Mesodermal cell (in vitro differentiated cells): ENCODE results near the gene GOSR1.
"Not testable (repeated sequence)": the region's sequence is repeated elsewhere in the genome, so short reads cannot be mapped to it uniquely, and the experiment has no call there.

Experiments
- H3K27ac ChIP-seq: 2 replicates; pipeline ENCODE4 v1.7.0; 2013; ENCODE audit warnings: mild to moderate bottlenecking, low read depth, low read length, moderate library complexity; ENCODE audit not compliant: severe bottlenecking
- H3K36me3 ChIP-seq: 2 replicates; pipeline ENCODE4 v1.7.1; 2013; ENCODE audit warnings: mild to moderate bottlenecking, low read length, moderate library complexity; ENCODE audit not compliant: control insufficient read depth, insufficient read depth
- H3K4me1 ChIP-seq: one replicate; pipeline ENCODE4 v1.7.1; 2013; ENCODE audit warnings: mild to moderate bottlenecking, low read length; ENCODE audit not compliant: insufficient read depth, control insufficient read depth, poor library complexity, severe bottlenecking
- H3K4me3 ChIP-seq: 2 replicates; pipeline ENCODE4 v1.7.0; 2013; ENCODE audit warnings: low read length, control low read depth, mild to moderate bottlenecking; ENCODE audit not compliant: insufficient read depth, poor library complexity, severe bottlenecking; ENCODE audit errors: extremely low read depth
- H3K9me3 ChIP-seq: 2 replicates; pipeline ENCODE4 v1.7.1; 2013; ENCODE audit warnings: mild to moderate bottlenecking, low read length, moderate library complexity; ENCODE audit not compliant: control insufficient read depth
- WGBS, 2 experiments: methylation state at CpG; one replicate each; pipeline ENCODE4 v1.1.5; 2013; ENCODE audit warnings: missing lambda C conversion rate in 2 of 2; ENCODE audit not compliant: insufficient coverage in 2 of 2; 5-methylcytosine and 5-hydroxymethylcytosine counted together

Gene GOSR1

GRCh38 chr17:30505868-30506417 lies 28.7 kb downstream of the GOSR1 start:
- WGBS, 2 experiments: 100% methylated on average over 2 to 4 of the region's 6 CpGs
- no peak overlapping the region for H3K4me3 ChIP-seq

GRCh38 chr17:30506481-30506880 lies 29.3 kb downstream of the GOSR1 start:
- H3K36me3 ChIP-seq: peaks cover 62% of the 10 kb centered on the region
- no peaks in the 10 kb centered on the region for H3K9me3 ChIP-seq
- H3K4me3 ChIP-seq: no peak overlapping the region
- WGBS, 2 experiments: 75 to 92% methylated on average over 1 of the region's 1 CpG
- H3K4me1 ChIP-seq: peaks cover 6% of the 10 kb centered on the region
- no peak overlapping the region for H3K27ac ChIP-seq

More at GRCh38 chr17:30505868-30506417, 28.7 kb downstream of the GOSR1 start:
- Histone ChIP-seq H3K9me3 (no peaks in the 10 kb centered on the region), H3K27ac (no peak overlapping the region), H3K4me1 (peaks cover 6% of the 10 kb centered on the region), H3K36me3 (peaks cover 65% of the 10 kb centered on the region)

- Histone ChIP-seq H3K4me1 (no peaks in the 10 kb centered on the region), H3K27ac (no peak overlapping the region), H3K36me3 (peaks cover 42% of the 10 kb centered on the region), H3K4me3 (no peak overlapping the region), H3K9me3 (no peaks in the 10 kb centered on the region)
- WGBS, 2 experiments: 100% methylated on average over 1 of the region's 1 CpG
Observed at GRCh38 chr17:30513346-30513745, 36.1 kb downstream of the GOSR1 start.

- Histone ChIP-seq H3K27ac (no peak overlapping the region), H3K4me1 (peaks cover 2% of the 10 kb centered on the region), H3K4me3 (no peak overlapping the region), H3K9me3 (no peaks in the 10 kb centered on the region), H3K36me3 (peaks cover 55% of the 10 kb centered on the region)
- 100% methylated on average over 1 to 2 of the region's 3 CpGs for WGBS, 2 experiments
Observed at GRCh38 chr17:30514895-30515596, 37.8 kb downstream of the GOSR1 start.

- no peak overlapping the region for H3K4me3 ChIP-seq
- H3K4me1 ChIP-seq: peaks cover 2% of the 10 kb centered on the region
- WGBS, 2 experiments: 95 to 100% methylated on average over 1 of the region's 1 CpG
- peaks cover 76% of the 10 kb centered on the region for H3K36me3 ChIP-seq
- no peak overlapping the region for H3K27ac ChIP-seq
- peaks cover 11% of the 10 kb centered on the region for H3K9me3 ChIP-seq
Observed at GRCh38 chr17:30517786-30518185, 40.6 kb downstream of the GOSR1 start.

GRCh38 chr17:30519166-30519565 lies 42.0 kb downstream of the GOSR1 start:
- Histone ChIP-seq H3K9me3 (peaks cover 11% of the 10 kb centered on the region), H3K4me1 (peaks cover 2% of the 10 kb centered on the region), H3K36me3 (peaks cover 69% of the 10 kb centered on the region), H3K27ac (no peak overlapping the region), H3K4me3 (no peak overlapping the region)
- WGBS, 2 experiments: 92 to 97% methylated on average over 3 to 4 of the region's 5 CpGs

- H3K4me1 ChIP-seq: peaks cover 2% of the 10 kb centered on the region
Observed at GRCh38 chr17:30519707-30520106, 42.5 kb downstream of the GOSR1 start.

GRCh38 chr17:30520436-30520835 lies 43.2 kb downstream of the GOSR1 start:
- Histone ChIP-seq H3K36me3 (peaks cover 67% of the 10 kb centered on the region), H3K4me1 (peaks cover 2% of the 10 kb centered on the region), H3K9me3 (peaks cover 11% of the 10 kb centered on the region), H3K4me3 (no peak overlapping the region), H3K27ac (peak overlapping the region; percentile 30)
- WGBS, 2 experiments: 80% methylated on average over 1 of the region's 2 CpGs; no CpG with 5 or more reads in 1 of the 2 experiments

More at GRCh38 chr17:30519707-30520106, 42.5 kb downstream of the GOSR1 start:
- Histone ChIP-seq H3K9me3 (peaks cover 11% of the 10 kb centered on the region), H3K27ac (peak overlapping the region; percentile 30), H3K36me3 (peaks cover 70% of the 10 kb centered on the region), H3K4me3 (no peak overlapping the region)
- WGBS, 2 experiments: 100% methylated on average over 2 of the region's 3 CpGs

GRCh38 chr17:30520882-30521281 lies 43.7 kb downstream of the GOSR1 start:
- WGBS, 2 experiments: no CpG with 5 or more reads among the region's 1 CpG
- H3K4me1 ChIP-seq: peaks cover 2% of the 10 kb centered on the region
- H3K4me3 ChIP-seq: no peak overlapping the region
- H3K9me3 ChIP-seq: peaks cover 11% of the 10 kb centered on the region
- H3K36me3 ChIP-seq: peaks cover 63% of the 10 kb centered on the region
- H3K27ac ChIP-seq: no peak overlapping the region

GRCh38 chr17:30521766-30522165 lies 44.6 kb downstream of the GOSR1 start:
- Histone ChIP-seq H3K4me1 (peaks cover 2% of the 10 kb centered on the region), H3K9me3 (peaks cover 11% of the 10 kb centered on the region), H3K36me3 (peaks cover 63% of the 10 kb centered on the region), H3K4me3 (no peak overlapping the region), H3K27ac (no peak overlapping the region)
- WGBS, 2 experiments: 93 to 97% methylated on average over 5 to 6 of the region's 7 CpGs

- not testable (repeated sequence) for H3K27ac ChIP-seq, H3K4me3 ChIP-seq, H3K4me1 ChIP-seq
- peaks cover 55% of the 10 kb centered on the region for H3K36me3 ChIP-seq
- no CpG with 5 or more reads among the region's 35 CpGs for WGBS, 2 experiments
- peaks cover 11% of the 10 kb centered on the region for H3K9me3 ChIP-seq
Observed at GRCh38 chr17:30523236-30523635, 46.0 kb downstream of the GOSR1 start.
